ENCODE data around the gene NPBWR2. TPM values are rescaled to one million over a fixed set of nuclear protein-coding genes. Genes with fewer than 3 reads are reported as not detected.

Gene NPBWR2
- total RNA-seq, 3 donors from 2014 or later (not counting 1 experiment from before 2014, with no cell fraction given), result not detected

DNA sequence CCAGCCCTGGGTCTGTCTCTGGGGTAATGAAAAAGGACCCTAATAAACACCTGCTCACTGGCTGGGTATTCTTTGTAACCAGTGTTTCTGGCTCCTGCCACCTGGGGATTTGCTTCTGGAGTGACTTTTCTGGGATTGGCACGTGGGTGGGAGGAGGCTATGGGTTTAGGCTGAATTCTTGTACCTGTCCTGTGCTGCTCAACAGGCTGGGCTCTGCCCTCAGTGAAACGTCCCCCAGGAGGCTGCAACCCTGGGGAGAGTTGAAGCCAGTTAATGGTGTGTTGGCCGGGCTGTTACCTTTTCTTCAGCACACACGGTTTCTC is 6.8 kb downstream of the NPBWR2 start:
- Mint-ChIP-seq H3K27me3 (ENCODE audit: low read depth in 2 of 2) (peaks cover 14 to 27% of the 10 kb centered on the region in 2 donors), H3K27ac (no peak overlapping the region), H3K36me3 (no peaks in the 10 kb centered on the region), H3K9me3 (peaks cover 4 to 5% of the 10 kb centered on the region in 2 donors), H3K4me3 (no peak overlapping the region), H3K4me1 (peaks cover 0 to 19% of the 10 kb centered on the region in 2 donors)
- TF ChIP-seq, protein P1, sequence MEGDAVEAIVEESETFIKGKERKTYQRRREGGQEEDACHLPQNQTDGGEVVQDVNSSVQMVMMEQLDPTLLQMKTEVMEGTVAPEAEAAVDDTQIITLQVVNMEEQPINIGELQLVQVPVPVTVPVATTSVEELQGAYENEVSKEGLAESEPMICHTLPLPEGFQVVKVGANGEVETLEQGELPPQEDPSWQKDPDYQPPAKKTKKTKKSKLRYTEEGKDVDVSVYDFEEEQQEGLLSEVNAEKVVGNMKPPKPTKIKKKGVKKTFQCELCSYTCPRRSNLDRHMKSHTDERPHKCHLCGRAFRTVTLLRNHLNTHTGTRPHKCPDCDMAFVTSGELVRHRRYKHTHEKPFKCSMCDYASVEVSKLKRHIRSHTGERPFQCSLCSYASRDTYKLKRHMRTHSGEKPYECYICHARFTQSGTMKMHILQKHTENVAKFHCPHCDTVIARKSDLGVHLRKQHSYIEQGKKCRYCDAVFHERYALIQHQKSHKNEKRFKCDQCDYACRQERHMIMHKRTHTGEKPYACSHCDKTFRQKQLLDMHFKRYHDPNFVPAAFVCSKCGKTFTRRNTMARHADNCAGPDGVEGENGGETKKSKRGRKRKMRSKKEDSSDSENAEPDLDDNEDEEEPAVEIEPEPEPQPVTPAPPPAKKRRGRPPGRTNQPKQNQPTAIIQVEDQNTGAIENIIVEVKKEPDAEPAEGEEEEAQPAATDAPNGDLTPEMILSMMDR (IDR thresholded peaks at IDR 0.05), result no peak
- peaks cover 41% of the 10 kb centered on the region for H3K4me1 ChIP-seq (ENCODE audit: control insufficient read depth, insufficient read depth, low read length)
- intact Hi-C loops (cut with micrococcal nuclease), result no loop called here
- H3K27ac ChIP-seq (ENCODE audit: low read length), result no peak overlapping the region
- ATAC-seq (no peak), DNase-seq (no peak)
- WGBS (ENCODE audit: insufficient coverage), result 82% methylated on average over 4 of the region's 4 CpGs
- H3K36me3 ChIP-seq (ENCODE audit: control insufficient read depth, insufficient read depth, low read length), result no peaks in the 10 kb centered on the region
- peaks cover 17% of the 10 kb centered on the region for H3K27me3 ChIP-seq (ENCODE audit: control insufficient read depth, insufficient read depth, low read length)
- H3K4me3 ChIP-seq (ENCODE audit: low read length), result no peak overlapping the region
- H3K9me3 ChIP-seq (ENCODE audit: control insufficient read depth, insufficient read depth, low read length), result no peaks in the 10 kb centered on the region

GRCh38 chr20:64099880-64100565 is 7.3 kb downstream of the NPBWR2 start:
- Mint-ChIP-seq H3K27me3 (ENCODE audit: low read depth in 2 of 2) (peaks cover 14 to 27% of the 10 kb centered on the region in 2 donors), H3K9me3 (peaks cover 4 to 5% of the 10 kb centered on the region in 2 donors), H3K36me3 (no peaks in the 10 kb centered on the region), H3K4me1 (peaks cover 0 to 19% of the 10 kb centered on the region in 2 donors), H3K4me3 (no peak overlapping the region), H3K27ac (no peak overlapping the region)
- ATAC-seq, result peak in 2 of 3 donors; percentile 24 to 35
- peaks cover 17% of the 10 kb centered on the region for H3K27me3 ChIP-seq (ENCODE audit: control insufficient read depth, insufficient read depth, low read length)
- no peak overlapping the region for H3K4me3 ChIP-seq (ENCODE audit: low read length)
- TF ChIP-seq, protein P1 (IDR thresholded peaks at IDR 0.05), result no peak
- no peaks in the 10 kb centered on the region for H3K9me3 ChIP-seq (ENCODE audit: control insufficient read depth, insufficient read depth, low read length)
- H3K4me1 ChIP-seq (ENCODE audit: control insufficient read depth, insufficient read depth, low read length), result peaks cover 41% of the 10 kb centered on the region
- intact Hi-C loops (cut with micrococcal nuclease), result no loop called here
- DNase-seq, result peak in 1 of 2 donors; percentile 58
- no peaks in the 10 kb centered on the region for H3K36me3 ChIP-seq (ENCODE audit: control insufficient read depth, insufficient read depth, low read length)
- H3K27ac ChIP-seq (ENCODE audit: low read length), result no peak overlapping the region
- WGBS (ENCODE audit: insufficient coverage), result 57% methylated on average over 12 of the region's 14 CpGs

- Mint-ChIP-seq H3K36me3 (no peaks in the 10 kb centered on the region), H3K4me1 (peaks cover 0 to 19% of the 10 kb centered on the region in 2 donors), H3K27ac (no peak overlapping the region), H3K4me3 (no peak overlapping the region), H3K27me3 (ENCODE audit: low read depth in 2 of 2) (peaks cover 14 to 27% of the 10 kb centered on the region in 2 donors), H3K9me3 (peaks cover 4 to 5% of the 10 kb centered on the region in 2 donors)
- WGBS (ENCODE audit: insufficient coverage), result 94% methylated on average over 21 of the region's 21 CpGs
- no peaks in the 10 kb centered on the region for H3K36me3 ChIP-seq (ENCODE audit: control insufficient read depth, insufficient read depth, low read length)
- ATAC-seq (no peak), DNase-seq (no peak)
- intact Hi-C loops (cut with micrococcal nuclease), result no loop called here
- TF ChIP-seq, protein P1 (IDR thresholded peaks at IDR 0.05), result no peak
- peaks cover 17% of the 10 kb centered on the region for H3K27me3 ChIP-seq (ENCODE audit: control insufficient read depth, insufficient read depth, low read length)
- H3K4me3 ChIP-seq (ENCODE audit: low read length), result no peak overlapping the region
- H3K27ac ChIP-seq (ENCODE audit: low read length), result no peak overlapping the region
- peaks cover 41% of the 10 kb centered on the region for H3K4me1 ChIP-seq (ENCODE audit: control insufficient read depth, insufficient read depth, low read length)
- no peaks in the 10 kb centered on the region for H3K9me3 ChIP-seq (ENCODE audit: control insufficient read depth, insufficient read depth, low read length)
Measured at GRCh38 chr20:64099086-64099786, 8.1 kb downstream of the NPBWR2 start.

All from natural killer cell (primary cell).